ENCODE measurements around the gene TMEM179B. TPM values are rescaled to one million over a fixed set of nuclear protein-coding genes. Genes with fewer than 3 reads are reported as not detected.

The TMEM179B gene
- total and polyA plus RNA-seq, 2 of the 13 experiments (the other 11 are each of a cell fraction or from before 2014, with no cell fraction given): 24.8 to 25.7 TPM

DNA sequence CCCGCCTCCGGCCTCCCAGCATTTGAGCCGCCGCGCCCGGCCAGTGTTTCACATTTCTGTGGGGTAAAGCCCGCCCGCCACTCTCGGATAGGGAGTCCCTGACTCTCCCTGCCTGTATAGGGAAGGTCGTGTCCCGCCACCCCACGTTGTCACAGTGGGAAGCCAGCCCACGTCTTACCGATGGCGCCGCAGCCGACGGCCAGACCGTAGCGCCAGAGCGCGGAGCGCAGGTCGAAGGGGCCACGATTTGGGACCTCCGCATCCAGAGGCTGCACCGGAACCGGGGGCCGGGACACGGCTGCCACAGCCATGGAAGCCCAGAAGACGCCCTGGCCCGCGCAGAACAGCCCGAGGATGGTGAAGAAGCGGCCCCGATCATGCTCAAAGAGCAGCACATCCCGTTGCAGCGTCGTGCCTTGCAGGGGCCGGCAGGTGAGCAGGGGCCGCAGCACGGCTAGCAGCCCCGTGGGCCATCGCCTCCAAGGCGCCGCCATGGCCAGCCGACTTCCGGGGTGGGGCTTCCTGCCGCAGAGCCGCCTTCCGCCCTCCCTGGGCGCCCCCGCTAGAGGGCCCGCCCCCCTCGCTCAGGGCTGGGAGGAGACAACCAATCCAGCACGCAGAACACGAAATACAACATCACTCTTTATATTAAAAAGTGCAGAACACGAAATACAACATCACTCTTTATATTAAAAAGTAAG, 4.4 kb downstream of the TMEM179B start, which contains the start of gene TMEM223 (continued):
- TF ChIP-seq MYNN (CRISPR knock-in tag; IDR thresholded peaks at IDR 0.05; ENCODE audit: low read depth) (0 out of 2 replicates have a peak, but pooled peaks have one; percentile 56), ELF1 (CRISPR knock-in tag; IDR thresholded peaks at IDR 0.05) (peak; percentile 92), ZNF629 (CRISPR knock-in tag; conservative IDR thresholded peaks at IDR 0.05) (no peak), YEATS4 (CRISPR knock-in tag; IDR thresholded peaks at IDR 0.05; ENCODE audit: borderline replicate concordance) (peak; percentile 55; the same call in 1 of the 2 replicates), GTF2F1 (IDR thresholded peaks at IDR 0.05; ENCODE audit: low read length) (no peak), ZFP36 (IDR thresholded peaks at IDR 0.05; ENCODE audit: borderline replicate concordance, low read depth, low read length, partially characterized antibody) (no peak), MZF1 (CRISPR knock-in tag; IDR thresholded peaks at IDR 0.05; ENCODE audit: borderline replicate concordance) (0 out of 2 replicates have a peak, but pooled peaks have one; percentile 58), ATF1 (CRISPR knock-in tag; IDR thresholded peaks at IDR 0.05) (no peak), ZNF782 (CRISPR knock-in tag; IDR thresholded peaks at IDR 0.05; ENCODE audit: borderline replicate concordance) (0 out of 2 replicates have a peak, but pooled peaks have one; percentile 43), PCBP1 (IDR thresholded peaks at IDR 0.05; ENCODE audit: borderline replicate concordance, low read depth, low read length) (no peak), ZNF792 (CRISPR knock-in tag; IDR thresholded peaks at IDR 0.05) (peak; percentile 79)
- TF ChIP-seq, protein P1, sequence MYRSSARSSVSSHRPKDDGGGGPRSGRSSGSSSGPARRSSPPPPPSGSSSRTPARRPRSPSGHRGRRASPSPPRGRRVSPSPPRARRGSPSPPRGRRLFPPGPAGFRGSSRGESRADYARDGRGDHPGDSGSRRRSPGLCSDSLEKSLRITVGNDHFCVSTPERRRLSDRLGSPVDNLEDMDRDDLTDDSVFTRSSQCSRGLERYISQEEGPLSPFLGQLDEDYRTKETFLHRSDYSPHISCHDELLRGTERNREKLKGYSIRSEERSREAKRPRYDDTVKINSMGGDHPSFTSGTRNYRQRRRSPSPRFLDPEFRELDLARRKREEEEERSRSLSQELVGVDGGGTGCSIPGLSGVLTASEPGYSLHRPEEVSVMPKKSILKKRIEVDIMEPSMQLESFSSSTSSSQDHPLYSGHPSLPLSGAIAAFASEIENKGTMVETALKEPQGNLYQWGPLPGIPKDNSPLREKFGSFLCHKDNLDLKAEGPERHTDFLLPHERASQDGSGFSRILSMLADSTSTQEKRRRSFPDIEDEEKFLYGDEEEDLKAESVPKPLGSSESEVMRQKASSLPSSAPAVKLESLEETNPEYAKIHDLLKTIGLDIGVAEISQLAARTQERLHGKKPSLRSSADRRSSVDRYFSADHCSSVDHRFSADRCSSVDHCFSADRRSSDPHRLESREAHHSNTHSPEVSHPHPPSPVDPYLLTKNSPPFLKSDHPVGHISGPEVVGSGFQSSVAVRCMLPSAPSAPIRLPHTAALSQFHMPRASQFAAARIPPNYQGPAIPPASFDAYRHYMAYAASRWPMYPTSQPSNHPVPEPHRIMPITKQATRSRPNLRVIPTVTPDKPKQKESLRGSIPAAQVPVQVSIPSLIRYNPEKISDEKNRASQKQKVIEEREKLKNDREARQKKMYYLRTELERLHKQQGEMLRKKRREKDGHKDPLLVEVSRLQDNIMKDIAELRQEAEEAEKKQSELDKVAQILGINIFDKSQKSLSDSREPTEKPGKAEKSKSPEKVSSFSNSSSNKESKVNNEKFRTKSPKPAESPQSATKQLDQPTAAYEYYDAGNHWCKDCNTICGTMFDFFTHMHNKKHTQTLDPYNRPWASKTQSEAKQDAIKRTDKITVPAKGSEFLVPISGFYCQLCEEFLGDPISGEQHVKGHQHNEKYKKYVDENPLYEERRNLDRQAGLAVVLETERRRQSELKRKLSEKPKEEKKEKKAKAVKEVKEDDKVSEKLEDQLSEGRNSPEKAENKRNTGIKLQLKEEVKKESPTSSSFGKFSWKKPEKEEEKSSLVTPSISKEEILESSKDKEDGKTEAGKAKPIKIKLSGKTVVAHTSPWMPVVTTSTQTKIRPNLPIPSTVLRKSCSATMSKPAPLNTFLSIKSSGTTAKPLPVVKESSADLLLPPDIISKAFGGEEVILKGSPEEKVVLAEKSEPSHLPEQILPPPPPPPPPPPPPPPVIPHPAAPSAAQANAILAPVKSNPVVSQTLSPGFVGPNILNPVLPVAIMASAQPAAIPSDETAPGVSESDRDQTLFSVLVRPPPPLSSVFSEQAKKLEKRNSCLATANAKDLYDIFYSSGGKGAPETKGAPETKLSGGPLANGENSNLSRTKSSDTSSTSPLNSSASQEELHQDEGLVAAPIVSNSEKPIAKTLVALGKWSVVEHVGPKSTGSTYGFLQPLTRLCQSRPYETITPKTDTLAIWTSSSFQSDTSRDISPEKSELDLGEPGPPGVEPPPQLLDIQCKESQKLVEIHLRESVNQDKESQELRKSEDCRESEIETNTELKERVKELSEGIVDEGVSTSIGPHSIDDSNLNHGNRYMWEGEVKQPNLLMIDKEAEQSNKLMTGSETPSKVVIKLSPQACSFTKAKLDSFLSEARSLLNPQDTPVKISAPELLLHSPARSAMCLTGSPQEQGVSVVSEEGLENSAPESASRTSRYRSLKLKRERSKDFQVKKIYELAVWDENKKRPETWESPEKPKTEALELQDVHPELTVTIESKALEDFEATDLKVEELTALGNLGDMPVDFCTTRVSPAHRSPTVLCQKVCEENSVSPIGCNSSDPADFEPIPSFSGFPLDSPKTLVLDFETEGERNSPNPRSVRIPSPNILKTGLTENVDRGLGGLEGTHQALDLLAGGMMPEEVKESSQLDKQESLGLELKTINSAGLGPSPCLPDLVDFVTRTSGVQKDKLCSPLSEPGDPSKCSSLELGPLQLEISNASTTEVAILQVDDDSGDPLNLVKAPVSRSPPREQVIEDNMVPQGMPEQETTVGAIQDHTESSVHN (CRISPR knock-in tag; IDR thresholded peaks at IDR 0.05): no peak
- TF ChIP-seq, protein P2, sequence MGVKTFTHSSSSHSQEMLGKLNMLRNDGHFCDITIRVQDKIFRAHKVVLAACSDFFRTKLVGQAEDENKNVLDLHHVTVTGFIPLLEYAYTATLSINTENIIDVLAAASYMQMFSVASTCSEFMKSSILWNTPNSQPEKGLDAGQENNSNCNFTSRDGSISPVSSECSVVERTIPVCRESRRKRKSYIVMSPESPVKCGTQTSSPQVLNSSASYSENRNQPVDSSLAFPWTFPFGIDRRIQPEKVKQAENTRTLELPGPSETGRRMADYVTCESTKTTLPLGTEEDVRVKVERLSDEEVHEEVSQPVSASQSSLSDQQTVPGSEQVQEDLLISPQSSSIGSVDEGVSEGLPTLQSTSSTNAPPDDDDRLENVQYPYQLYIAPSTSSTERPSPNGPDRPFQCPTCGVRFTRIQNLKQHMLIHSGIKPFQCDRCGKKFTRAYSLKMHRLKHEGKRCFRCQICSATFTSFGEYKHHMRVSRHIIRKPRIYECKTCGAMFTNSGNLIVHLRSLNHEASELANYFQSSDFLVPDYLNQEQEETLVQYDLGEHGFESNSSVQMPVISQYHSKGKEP (CRISPR knock-in tag; IDR thresholded peaks at IDR 0.05): no peak
- TF ChIP-seq, protein P3, sequence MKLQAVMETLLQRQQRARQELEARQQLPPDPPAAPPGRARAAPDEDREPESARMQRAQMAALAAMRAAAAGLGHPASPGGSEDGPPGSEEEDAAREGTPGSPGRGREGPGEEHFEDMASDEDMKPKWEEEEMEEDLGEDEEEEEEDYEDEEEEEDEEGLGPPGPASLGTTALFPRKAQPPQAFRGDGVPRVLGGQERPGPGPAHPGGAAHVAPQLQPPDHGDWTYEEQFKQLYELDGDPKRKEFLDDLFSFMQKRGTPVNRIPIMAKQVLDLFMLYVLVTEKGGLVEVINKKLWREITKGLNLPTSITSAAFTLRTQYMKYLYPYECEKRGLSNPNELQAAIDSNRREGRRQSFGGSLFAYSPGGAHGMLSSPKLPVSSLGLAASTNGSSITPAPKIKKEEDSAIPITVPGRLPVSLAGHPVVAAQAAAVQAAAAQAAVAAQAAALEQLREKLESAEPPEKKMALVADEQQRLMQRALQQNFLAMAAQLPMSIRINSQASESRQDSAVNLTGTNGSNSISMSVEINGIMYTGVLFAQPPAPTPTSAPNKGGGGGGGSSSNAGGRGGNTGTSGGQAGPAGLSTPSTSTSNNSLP (IDR thresholded peaks at IDR 0.05; ENCODE audit: low read depth, low read length): no peak
- TF ChIP-seq, protein P4, sequence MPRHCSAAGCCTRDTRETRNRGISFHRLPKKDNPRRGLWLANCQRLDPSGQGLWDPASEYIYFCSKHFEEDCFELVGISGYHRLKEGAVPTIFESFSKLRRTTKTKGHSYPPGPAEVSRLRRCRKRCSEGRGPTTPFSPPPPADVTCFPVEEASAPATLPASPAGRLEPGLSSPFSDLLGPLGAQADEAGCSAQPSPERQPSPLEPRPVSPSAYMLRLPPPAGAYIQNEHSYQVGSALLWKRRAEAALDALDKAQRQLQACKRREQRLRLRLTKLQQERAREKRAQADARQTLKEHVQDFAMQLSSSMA (CRISPR knock-in tag; IDR thresholded peaks at IDR 0.05): peak; percentile 96
